Myocyte (in vitro differentiated cells): ENCODE data around the gene VAMP8. TPM values are rescaled to one million over a fixed set of nuclear protein-coding genes. Genes with fewer than 3 reads are reported as not detected.
A peak's percentile ranks its signal among the peaks of the same experiment; 100 is the strongest.
"Not testable (repeated sequence)": the region's sequence is repeated elsewhere in the genome, so short reads cannot be mapped to it uniquely, and the experiment has no call there.

Source experiments
- DNase-seq: peaks from one replicate; pipeline ENCODE4 v3.0.0-alpha.2; 2012; ENCODE audit warnings: low read depth
- total RNA-seq: library from RNA; depleted of rRNA; stranded (reverse); fragments of >200 nt; gene quantifications from 2 replicates; pipeline ENCODE4 v1.2.3, GENCODE V29; 2014

VAMP8 gene
- total RNA-seq, 1 donor from 2014 or later, result 9.5 TPM

- DNase-seq, result peak; percentile 57
Observed at GRCh38 chr2:85579266-85579935, 2.0 kb downstream of the VAMP8 start.

- DNase-seq, result no peak
Observed at GRCh38 chr2:85580206-85580605, 2.8 kb downstream of the VAMP8 start.

DNA sequence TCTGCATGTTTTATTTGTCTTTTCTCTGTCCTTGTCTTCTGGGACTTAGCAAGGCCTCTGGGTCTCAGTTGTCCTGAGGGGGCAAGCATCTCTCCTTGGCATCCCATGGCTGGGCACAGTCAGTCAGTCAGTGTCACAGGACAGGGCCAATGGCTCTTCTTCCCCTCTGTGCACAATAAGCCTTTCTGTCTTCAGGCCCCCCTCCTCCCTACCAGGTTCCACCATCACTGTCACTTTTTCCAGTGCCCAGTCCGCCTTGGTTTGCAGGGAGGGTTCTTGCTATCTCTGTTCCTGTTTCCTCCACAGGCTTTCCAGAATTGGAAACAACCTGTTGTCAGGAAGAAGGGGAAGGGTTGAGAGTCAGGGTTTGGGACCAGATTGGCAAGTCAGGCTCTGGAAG, 5.1 kb downstream of the VAMP8 start:
- DNase-seq, result peak; percentile 15

DNA sequence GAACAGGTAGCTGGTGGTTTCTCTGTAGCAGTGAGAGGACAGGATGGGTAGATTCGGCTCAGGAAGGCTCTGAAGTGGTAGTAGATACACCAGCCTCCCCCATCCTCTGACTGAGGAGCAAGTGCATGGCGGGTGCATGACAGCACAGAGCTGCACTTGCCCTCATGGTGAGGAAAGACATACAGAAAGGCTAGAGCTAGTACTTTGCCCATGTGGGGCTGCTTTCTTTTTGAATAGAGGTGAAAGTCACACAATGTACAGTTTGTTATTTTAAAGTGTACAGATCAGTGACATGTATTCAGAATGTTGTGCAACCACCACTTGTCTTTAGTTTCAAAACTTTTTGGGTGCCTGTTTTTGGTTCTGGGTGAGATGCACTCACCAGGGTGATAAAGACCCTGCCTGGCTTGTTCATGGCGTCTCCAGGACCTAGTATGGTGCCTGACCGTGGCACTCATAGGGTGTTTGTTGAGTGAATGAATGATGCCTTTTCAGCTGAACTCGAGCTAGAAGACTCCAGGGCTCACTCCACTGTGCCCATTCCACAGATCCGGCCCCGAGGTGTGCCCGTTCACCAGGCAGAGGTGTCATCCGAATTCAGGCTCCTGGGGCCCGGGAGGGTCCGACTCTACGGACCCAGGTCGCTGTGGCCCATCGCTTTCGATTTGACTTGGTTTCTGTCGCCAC, 6.4 kb downstream of the VAMP8 start:
- peak; percentile 12 for DNase-seq

- DNase-seq, result peak; percentile 65
Observed at GRCh38 chr2:85584354-85584856, 7.0 kb downstream of the VAMP8 start, which contains the start of gene VAMP5. TSS of gene VAMP5 (plus strand) at chr2:85584431. CDS start at chr2:85584491, 60 bp downstream.

DNA sequence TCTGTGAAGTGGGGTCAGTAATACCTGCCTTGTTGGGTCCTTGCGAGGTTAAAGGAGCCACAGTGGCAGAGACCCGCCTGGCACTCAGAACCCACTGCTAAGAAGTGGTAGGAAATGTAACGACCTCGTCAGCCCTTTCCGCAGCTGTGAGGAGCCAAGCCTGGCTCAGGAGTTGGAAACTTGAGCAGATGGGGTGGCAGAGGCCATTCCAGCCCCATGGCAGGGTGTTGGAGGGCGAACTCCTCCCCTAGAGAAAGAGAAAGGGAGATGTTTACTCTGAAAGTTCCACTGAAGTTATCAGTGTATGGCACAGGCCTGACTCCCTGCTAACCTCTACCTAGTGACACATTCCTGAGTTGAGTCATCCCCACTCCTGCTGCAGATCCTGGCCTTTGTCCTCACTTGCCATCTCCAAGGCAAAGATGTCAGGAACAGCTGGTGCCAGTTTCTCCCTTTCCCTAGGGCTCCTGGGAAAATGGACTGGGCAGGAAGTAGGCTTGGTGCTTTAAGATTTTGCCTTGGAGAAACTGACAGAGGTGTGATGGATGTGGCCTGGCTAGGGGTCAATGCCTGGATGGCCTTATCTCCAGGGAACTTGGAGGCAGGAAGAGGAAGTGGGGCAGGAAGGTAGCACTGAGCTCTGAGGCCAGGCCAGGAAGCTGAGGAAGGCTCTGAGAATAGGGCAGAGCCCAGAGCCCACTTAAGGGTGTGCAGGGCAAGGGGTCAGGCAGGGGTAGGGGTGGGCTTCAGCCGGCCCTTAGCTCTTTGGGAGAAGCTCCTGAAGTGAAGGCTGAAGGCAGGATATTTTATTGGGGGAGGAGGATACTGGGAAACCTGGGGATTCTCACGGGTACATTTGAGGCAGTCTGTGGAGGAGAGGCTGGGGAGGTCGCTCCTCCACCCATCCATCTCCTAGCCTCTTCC, 7.7 kb downstream of the VAMP8 start:
- peak; percentile 97 for DNase-seq

- peak; percentile 71 for DNase-seq
Observed at GRCh38 chr2:85585781-85586105, 8.4 kb downstream of the VAMP8 start.

DNA sequence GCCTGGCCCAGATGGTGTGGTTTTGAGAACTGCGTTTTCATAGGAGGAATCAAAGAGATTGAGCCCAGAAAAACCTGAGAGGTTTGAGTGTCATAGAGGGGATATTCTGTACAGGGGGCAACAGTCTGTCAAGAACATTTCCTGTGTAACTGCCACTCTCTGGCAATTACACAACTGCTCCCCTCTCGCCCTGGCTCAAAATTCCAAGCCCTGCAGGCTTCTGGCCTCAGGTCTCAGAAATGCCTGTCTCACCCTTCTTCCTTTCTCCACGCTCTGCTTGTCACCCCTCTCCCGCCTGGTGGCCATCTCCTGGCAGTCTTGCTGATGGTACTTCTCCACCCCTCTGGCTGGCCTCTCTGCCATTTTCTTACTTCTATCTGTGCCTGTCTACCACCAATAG, 10.8 kb downstream of the VAMP8 start:
- peak; percentile 16 for DNase-seq

DNA sequence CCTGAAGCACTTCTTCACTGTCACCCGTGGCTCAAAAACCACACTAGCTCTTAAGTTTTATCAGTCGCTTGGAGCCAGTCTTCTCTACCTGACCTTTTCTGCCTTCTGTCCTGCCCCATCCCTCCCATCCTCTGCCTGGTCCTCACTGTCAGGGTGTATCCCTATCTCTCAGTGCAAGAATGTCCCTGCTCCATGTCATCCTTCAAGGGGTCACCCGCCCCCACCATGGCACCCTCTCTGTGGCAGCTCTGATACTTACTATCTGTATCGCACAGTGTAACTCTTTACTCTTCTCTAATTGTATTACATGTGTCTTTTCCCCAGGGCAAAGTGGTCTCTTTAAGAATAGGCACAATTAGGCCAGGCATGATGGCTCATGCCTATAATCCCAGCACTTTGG, 11.3 kb downstream of the VAMP8 start:
- no peak for DNase-seq

DNA sequence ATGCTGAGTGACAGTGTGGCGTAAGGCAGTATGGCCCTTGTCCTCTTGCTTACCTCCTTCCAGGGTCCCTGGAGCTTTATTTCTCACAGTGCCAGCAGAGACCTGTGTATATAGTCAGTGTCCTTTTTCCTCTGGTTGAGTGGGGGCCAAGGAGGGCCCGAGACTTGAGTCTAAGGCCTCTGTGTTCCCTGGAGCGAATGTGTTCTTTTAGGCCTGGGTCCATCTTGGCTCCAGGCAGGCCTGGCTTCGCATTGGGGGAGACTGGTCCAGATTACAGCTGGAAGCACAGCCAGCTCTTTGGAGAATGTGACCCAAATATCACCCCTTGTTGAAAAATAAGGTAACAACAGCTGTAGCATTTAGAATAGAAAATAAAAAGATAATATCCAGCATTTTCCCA, 11.8 kb downstream of the VAMP8 start:
- no peak for DNase-seq

DNA sequence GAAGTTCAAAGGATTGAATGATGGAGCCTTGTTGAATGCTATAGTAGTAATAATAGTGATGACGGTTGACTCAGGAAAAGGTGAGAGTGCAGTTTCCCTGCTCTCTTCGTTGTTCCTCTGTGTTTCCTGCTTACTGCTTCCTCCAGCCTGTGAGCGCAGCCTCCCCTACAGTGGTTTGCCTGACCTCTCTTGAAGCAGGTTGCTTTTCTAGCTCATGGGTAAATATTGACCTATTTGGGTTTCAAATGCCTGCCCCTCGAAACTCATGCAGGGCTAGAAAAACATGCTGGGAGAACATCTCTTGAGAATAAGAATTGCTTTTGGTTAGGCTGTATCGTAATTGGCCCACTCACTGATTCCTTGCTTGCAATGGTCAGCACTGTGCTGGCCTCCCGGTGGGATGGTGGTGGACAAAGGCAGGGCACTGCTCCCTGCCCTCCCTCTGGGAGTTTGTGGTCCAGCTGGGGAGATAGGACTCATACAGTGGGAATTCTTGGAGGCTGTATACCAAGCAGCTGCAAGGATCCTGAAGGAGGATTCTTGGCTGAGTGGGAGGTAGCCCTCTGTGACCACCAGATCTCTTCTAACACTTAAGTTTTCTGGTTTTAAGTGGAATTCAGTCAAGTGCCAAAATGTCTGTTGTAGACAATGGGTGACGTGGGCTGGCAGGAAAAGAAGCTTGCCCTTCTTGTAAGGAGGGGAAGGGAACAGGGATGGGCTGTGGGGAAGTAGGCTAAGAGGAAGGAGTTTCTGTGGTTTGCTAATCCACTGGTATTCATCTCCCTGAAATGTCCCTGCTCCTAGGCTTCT, 12.8 kb downstream of the VAMP8 start:
- peak; percentile 98 for DNase-seq

DNA sequence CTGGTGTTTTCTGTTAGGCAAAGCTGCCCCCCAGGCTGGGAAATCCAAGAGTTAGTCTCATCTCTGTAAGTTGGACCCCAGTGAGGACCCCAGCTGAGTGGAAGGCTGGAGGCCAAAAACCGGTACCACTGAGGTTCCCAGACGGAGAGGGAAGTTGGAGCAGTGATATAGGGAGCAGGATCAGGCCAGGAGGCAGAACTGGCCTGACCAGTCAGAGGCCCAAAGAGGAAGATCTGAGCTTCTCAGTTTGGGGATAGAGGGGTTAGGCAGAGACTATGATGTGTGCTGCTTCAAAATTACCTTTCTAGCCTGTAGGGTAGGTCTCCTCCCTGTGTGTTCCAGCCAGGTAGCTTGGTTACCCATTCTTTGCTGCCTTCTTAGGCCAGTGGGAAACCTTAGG, 13.6 kb downstream of the VAMP8 start:
- DNase-seq, result no peak

- no peak for DNase-seq
Observed at GRCh38 chr2:85591563-85591962, 14.2 kb downstream of the VAMP8 start.

- DNase-seq, result not testable (repeated sequence)
Observed at GRCh38 chr2:85592299-85592698, 14.9 kb downstream of the VAMP8 start.

- DNase-seq, result no peak
Observed at GRCh38 chr2:85593023-85593422, 15.6 kb downstream of the VAMP8 start.

- no peak for DNase-seq
Observed at GRCh38 chr2:85594715-85595300, 17.4 kb downstream of the VAMP8 start.

DNA sequence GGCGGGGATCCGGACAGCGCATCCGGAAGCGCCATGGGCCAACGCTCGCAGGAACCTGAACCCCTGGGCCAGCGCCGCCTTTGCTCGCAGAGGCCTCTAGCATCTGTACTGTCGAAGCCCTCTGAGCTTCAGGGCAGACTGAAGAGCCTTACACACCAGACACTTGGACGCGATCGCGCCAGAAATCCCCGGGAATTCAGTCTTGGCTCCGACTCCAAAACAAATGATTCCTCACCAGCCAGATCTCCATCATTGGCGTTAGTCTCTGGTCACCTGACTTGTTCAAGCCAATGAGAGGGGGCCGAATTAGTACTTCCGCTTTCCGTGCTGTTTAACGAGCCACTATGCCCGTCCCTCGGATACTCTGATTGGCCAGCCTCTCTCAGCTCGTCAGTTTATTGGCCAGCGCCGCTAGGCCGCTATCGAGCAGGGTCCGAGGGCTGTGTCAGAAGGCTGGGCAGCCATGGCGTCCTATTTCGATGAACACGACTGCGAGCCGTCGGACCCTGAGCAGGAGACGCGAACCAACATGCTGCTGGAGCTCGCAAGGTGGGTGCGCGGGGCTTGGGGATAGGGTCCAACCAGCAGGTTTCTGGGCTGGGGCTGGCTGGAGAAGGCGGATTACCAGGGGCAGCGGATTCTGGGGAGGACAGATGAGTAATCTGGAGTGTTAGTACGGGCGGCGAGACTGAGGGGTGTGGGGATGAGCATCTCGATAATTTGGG, 18.1 kb downstream of the VAMP8 start, which contains the start of gene RNF181:
TSS of gene RNF181 (plus strand) at position 445 of the 725 bp plus-strand sequence. CDS start at position 464, 19 bp downstream.
- peak; percentile 99 for DNase-seq

DNA sequence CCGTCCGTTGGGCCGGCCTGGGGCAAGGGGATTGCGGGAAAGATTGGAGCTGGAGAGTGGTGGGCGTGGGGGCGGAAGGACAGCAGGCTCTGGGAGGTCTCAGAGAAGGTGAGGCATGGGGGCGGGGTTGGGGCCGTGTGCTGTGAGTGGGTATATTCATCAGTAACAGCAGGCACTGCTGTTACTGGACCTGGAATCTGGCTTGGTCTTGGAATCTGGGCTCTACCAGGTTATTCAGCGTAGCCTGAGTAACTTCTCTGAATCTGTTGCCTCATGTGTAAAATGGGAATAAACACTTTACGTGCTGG, 18.6 kb downstream of the VAMP8 start:
- no peak for DNase-seq

- DNase-seq, result peak; percentile 80
Observed at GRCh38 chr2:85596486-85597143, 19.2 kb downstream of the VAMP8 start.
